Measurements from ENCODE around the gene TMEM179. TPM values are rescaled to one million over a fixed set of nuclear protein-coding genes. Genes with fewer than 3 reads are reported as not detected.

TMEM179 gene
- total and polyA plus RNA-seq, 2 of the 13 experiments (the other 11 are each of a cell fraction or from before 2014, with no cell fraction given), result not detected

- TF ChIP-seq ZNF503 (CRISPR knock-in tag; IDR thresholded peaks at IDR 0.05) (no peak), DNMT1 (CRISPR knock-in tag; IDR thresholded peaks at IDR 0.05) (no peak), ZNF639 (CRISPR knock-in tag; conservative IDR thresholded peaks at IDR 0.05) (no peak), ZNF446 (CRISPR knock-in tag; IDR thresholded peaks at IDR 0.05) (no peak), ZZZ3 (CRISPR knock-in tag; IDR thresholded peaks at IDR 0.05; ENCODE audit: borderline replicate concordance) (no peak), GFI1 (CRISPR knock-in tag; IDR thresholded peaks at IDR 0.05; ENCODE audit: borderline replicate concordance) (0 out of 2 replicates have a peak, but pooled peaks have one; percentile 47), MEIS1 (CRISPR knock-in tag; IDR thresholded peaks at IDR 0.05; ENCODE audit: borderline replicate concordance) (no peak), HOXD1 (CRISPR knock-in tag; IDR thresholded peaks at IDR 0.05) (no peak), TAF15 (IDR thresholded peaks at IDR 0.05; ENCODE audit: low read depth, low read length, poor library complexity, severe bottlenecking) (no peak), ZNF331 (CRISPR knock-in tag; IDR thresholded peaks at IDR 0.05) (peak; percentile 64; the same call in 1 of the 2 replicates), ZNF121 (CRISPR knock-in tag; IDR thresholded peaks at IDR 0.05) (no peak), ATF5 (CRISPR knock-in tag; IDR thresholded peaks at IDR 0.05; ENCODE audit: low read depth) (no peak), MYPOP (CRISPR knock-in tag; IDR thresholded peaks at IDR 0.05) (no peak), ZNF362 (CRISPR knock-in tag; IDR thresholded peaks at IDR 0.05; ENCODE audit: borderline replicate concordance) (no peak), HOXA9 (CRISPR knock-in tag; IDR thresholded peaks at IDR 0.05; ENCODE audit: borderline replicate concordance) (no peak), CAMTA2 (CRISPR knock-in tag; IDR thresholded peaks at IDR 0.05; ENCODE audit: borderline replicate concordance) (no peak), POLR2A (IDR thresholded peaks at IDR 0.05; ENCODE audit: insufficient read depth in 1 of 2, low read depth in 2 of 2, low read length in 2 of 2) (no peak), TEAD3 (CRISPR knock-in tag; optimal IDR thresholded peaks at IDR 0.05; ENCODE audit: borderline replicate concordance) (peak; percentile 40), ZNF589 (CRISPR knock-in tag; conservative IDR thresholded peaks at IDR 0.05) (no peak), RBAK (CRISPR knock-in tag; IDR thresholded peaks at IDR 0.05) (no peak), CHD2 (IDR thresholded peaks at IDR 0.05; ENCODE audit: low read depth, low read length) (no peak), ZNF546 (CRISPR knock-in tag; conservative IDR thresholded peaks at IDR 0.05) (no peak), RCOR2 (CRISPR knock-in tag; IDR thresholded peaks at IDR 0.05) (no peak), HMG20B (CRISPR knock-in tag; conservative IDR thresholded peaks at IDR 0.05) (0 out of 2 replicates have a peak, but pooled peaks have one; percentile 38), ZFP90 (CRISPR knock-in tag; IDR thresholded peaks at IDR 0.05; ENCODE audit: borderline replicate concordance) (no peak), SKI (IDR thresholded peaks at IDR 0.05; ENCODE audit: partially characterized antibody) (peak; percentile 97)
Observed at GRCh38 chr14:104654119-104654518, 49.5 kb upstream of the TMEM179 start (continued).

Data from HepG2 (cell line).